Measurements from ENCODE around the gene SEMA6A. TPM values are rescaled to one million over a fixed set of nuclear protein-coding genes. Genes with fewer than 3 reads are reported as not detected.

Gene SEMA6A, protein sequence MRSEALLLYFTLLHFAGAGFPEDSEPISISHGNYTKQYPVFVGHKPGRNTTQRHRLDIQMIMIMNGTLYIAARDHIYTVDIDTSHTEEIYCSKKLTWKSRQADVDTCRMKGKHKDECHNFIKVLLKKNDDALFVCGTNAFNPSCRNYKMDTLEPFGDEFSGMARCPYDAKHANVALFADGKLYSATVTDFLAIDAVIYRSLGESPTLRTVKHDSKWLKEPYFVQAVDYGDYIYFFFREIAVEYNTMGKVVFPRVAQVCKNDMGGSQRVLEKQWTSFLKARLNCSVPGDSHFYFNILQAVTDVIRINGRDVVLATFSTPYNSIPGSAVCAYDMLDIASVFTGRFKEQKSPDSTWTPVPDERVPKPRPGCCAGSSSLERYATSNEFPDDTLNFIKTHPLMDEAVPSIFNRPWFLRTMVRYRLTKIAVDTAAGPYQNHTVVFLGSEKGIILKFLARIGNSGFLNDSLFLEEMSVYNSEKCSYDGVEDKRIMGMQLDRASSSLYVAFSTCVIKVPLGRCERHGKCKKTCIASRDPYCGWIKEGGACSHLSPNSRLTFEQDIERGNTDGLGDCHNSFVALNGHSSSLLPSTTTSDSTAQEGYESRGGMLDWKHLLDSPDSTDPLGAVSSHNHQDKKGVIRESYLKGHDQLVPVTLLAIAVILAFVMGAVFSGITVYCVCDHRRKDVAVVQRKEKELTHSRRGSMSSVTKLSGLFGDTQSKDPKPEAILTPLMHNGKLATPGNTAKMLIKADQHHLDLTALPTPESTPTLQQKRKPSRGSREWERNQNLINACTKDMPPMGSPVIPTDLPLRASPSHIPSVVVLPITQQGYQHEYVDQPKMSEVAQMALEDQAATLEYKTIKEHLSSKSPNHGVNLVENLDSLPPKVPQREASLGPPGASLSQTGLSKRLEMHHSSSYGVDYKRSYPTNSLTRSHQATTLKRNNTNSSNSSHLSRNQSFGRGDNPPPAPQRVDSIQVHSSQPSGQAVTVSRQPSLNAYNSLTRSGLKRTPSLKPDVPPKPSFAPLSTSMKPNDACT
- polyA plus RNA-seq (ENCODE audit: insufficient read length in 10 of 10), result 10 to 100 TPM; 32.9 to 60.2 (median 50.4) TPM
- long read RNA-seq, donor 1, full-length matches to known transcripts, result 5 of 5 reads
- long read RNA-seq, donor 1, partial matches to known transcripts, result 0 of 5 reads
- long read RNA-seq, donor 1, other reads (novel, unspliced or antisense), result 0 of 5 reads
- long read RNA-seq, donor 2, full-length matches to known transcripts, result 2 of 2 reads
- long read RNA-seq, donor 2, partial matches to known transcripts, result 0 of 2 reads
- long read RNA-seq, donor 2, other reads (novel, unspliced or antisense), result 0 of 2 reads
- long read RNA-seq, donor 3, result 0 reads
- long read RNA-seq, donor 4, full-length matches to known transcripts, result 3 of 3 reads
- long read RNA-seq, donor 4, partial matches to known transcripts, result 0 of 3 reads
- long read RNA-seq, donor 4, other reads (novel, unspliced or antisense), result 0 of 3 reads
- long read RNA-seq, donor 5, full-length matches to known transcripts, result 4 of 23 reads
- long read RNA-seq, donor 5, partial matches to known transcripts, result 19 of 23 reads
- long read RNA-seq, donor 5, other reads (novel, unspliced or antisense), result 0 of 23 reads
- long read RNA-seq, donor 6, full-length matches to known transcripts, result 4 of 11 reads
- long read RNA-seq, donor 6, partial matches to known transcripts, result 7 of 11 reads
- long read RNA-seq, donor 6, other reads (novel, unspliced or antisense), result 0 of 11 reads
- long read RNA-seq, donor 7, full-length matches to known transcripts, result 4 of 15 reads
- long read RNA-seq, donor 7, partial matches to known transcripts, result 11 of 15 reads
- long read RNA-seq, donor 7, other reads (novel, unspliced or antisense), result 0 of 15 reads
- long read RNA-seq, donor 8, result 0 reads
- long read RNA-seq, donor 9, partial matches to known transcripts, result 0 of 1 reads
- long read RNA-seq, donor 9, other reads (novel, unspliced or antisense), result 0 of 1 reads

GRCh38 chr5:116574367-116575325 lies at the start of gene SEMA6A:
Gene SEMA6A (minus strand): TSS chr5:116574823. CDS start chr5:116504944, 69,879 bp downstream.
- DNase-seq, result peak; percentile 92 to 98 (median 95)

DNA sequence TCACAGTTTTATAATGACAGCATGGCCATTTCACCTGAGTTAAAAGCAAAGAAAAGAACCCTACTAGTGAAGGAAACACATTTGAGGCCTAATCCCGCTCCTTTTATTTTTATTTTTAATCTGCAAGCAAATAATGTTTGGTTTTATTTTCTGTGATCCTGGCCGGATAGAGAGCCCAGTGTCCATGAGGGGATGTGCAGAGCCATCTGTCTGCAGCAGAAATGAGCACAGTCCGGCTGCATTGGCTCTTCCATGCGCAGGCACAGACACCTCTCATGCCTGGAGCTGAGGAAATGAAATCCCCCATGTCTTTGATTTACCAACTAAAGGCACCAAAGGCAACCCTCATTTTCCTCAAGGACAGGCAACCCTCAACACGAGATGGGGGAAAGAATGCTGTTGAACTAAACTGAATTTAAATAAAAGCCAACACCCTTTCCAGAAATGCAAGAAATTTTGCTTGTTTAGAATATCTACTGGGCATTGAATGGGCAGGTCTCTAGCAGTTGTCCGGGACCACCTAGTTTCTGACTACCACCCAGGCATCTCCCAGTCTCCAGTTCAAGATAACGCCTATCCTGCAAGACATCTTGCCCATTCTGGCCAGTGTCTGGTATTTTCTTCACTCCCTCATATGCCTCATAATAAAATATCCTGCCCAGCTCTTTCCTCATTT lies 47.9 kb upstream of the SEMA6A start:
- no peak for DNase-seq

GRCh38 chr5:116621599-116621998 lies 47.0 kb upstream of the SEMA6A start:
- no peak for DNase-seq

DNA sequence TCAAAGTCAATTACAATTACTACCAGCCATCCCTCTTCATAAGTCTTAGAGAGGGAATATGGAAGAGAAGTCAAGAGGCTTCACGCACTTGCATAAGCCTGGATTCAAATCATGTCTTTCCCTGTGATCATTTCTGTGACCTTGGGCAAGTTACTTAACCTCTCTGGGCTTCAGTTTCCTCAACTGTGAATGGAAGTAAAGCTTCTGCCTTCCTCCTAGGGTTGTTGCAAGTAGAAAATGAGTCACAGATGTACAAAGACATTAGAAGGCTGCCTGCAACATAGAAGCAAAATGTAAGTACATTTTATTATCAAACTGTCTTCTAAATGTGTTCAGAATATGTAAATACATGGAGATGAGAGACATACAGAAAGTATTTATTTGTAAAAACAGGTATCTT lies 42.3 kb upstream of the SEMA6A start:
- DNase-seq, result no peak

GRCh38 chr5:116614603-116614920 lies 39.9 kb upstream of the SEMA6A start:
- DNase-seq, result no peak

DNA sequence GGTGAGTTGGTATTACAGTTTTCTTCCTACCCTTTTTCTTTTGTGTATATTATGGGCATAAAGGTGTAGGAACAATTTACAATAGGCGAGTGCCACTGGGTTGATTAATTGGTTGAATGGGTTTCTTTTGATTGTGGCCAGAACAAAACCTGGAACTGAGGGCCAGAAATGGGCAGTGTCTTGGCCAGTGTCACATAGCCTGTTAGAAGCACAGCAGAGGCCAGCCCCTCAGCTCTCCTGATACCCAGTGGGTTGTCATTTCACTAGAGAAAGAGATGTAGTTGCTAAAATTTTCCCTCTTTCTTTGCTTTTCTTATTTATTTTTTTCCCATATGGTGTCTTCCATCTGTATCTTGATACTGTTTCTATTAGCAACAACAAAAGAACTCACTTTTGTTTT lies 38.8 kb upstream of the SEMA6A start:
- no peak for DNase-seq

GRCh38 chr5:116612431-116612830 lies 37.8 kb upstream of the SEMA6A start:
- DNase-seq, result no peak

- DNase-seq, result peak; percentile 25 to 77 (median 65)
Observed at GRCh38 chr5:116605310-116606070, 30.9 kb upstream of the SEMA6A start.

DNA sequence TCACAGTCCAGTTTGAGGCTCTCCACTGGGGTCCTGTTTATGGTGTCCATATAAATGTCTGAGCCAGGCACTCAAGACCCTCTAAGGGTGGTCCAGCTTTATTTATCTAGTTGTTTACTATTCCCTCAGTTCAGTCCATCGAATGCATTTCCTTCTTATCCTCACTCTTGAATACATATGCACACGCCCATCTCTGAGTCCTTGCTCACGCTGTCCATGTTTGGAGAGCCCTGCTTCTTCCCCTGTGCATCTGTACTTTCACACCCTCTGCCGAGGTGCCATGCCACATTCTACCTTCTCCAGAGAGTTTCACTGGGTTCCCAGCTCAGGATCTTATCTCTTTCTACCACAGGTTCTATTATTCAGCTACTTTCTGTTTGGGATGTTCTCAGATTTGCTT lies 30.2 kb upstream of the SEMA6A start:
- no peak for DNase-seq

- no peak for DNase-seq
Observed at GRCh38 chr5:116600876-116601275, 26.3 kb upstream of the SEMA6A start.

DNA sequence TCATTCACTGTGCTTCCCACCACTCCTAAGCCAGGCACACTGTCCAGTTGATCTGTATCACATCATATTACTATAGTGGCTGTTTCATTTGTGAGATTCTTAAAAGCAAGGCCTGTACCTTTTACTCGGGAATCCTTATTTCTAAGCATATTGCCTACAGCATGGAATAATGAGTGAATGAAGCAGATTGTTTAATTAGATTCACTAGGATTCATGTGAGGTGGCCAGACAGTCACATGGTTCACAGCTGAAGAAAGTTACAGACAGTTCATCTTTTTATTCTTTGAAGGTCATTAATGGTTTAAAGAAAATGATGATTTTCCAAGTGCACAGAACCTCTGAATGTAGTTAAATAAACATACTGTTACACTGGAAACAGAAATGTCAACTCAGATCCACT lies 24.3 kb upstream of the SEMA6A start:
- no peak for DNase-seq

DNA sequence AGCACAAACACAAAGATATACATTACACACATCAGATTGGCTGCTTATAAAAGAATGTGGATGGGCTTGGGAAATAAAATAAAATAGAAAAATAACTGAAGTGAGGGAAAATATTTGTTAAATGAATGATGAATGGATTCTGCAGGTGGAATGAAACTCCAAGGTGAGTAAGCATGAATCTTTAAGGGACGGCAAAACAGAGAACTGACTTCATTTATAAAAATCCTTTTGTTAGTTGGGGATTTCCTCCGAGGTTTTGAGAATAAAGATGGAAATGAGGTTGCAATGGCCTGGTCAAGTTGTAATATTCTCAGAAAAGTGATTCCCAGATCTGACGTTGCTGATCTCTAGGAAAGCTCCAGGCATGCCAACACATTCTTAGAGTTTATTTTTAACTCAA lies 20.9 kb upstream of the SEMA6A start:
- no peak for DNase-seq

GRCh38 chr5:116593340-116593739 lies 18.7 kb upstream of the SEMA6A start:
- DNase-seq, result no peak

DNA sequence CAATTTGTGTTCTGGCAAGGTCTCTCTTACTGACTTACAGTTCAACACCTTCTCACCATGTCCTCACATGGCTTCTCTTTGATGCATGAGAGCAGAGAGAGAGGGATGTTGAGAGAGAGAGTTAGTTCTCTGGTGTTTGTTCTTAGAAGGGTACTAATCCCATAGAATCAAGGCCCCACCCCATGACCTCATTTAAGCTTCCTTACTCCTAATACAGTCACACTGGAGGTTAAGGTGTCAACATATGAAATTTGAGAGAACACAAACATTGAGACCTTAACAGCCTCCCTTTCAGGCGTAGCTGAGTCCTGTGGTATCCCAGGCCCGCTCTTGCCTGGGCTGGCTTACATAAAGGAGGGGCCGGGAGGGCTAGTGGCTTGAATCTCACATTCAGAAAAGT lies 10.6 kb upstream of the SEMA6A start:
- DNase-seq, result no peak

GRCh38 chr5:116583862-116584222 lies 9.2 kb upstream of the SEMA6A start:
- no peak for DNase-seq

- no peak for DNase-seq
Observed at GRCh38 chr5:116583085-116583861, 8.7 kb upstream of the SEMA6A start.

DNA sequence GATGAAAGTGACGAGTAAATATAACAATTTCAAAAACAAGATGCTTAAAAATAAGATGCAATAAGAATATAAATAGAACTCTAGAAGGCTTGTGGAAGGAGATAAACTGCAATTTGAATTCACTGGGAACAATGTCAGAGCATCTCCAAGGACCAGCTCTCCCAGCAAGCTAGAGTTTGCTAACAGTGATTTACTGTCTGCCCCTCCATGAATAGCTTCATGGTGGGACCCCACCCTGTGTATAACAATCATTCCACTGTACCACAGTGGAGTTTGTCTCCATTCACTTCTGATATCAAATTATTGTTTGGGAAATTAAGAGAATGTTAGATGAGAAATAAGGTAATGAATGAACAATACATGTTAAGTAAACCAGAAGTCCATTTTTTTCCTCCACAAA lies 7.3 kb upstream of the SEMA6A start:
- DNase-seq, result no peak
